Peyer's patch (tissue), 4 donors: Measurements from ENCODE around the gene SLC35F4. TPM values are rescaled to one million over a fixed set of nuclear protein-coding genes. Genes with fewer than 3 reads are reported as not detected.
"Not testable (repeated sequence)": the region's sequence is repeated elsewhere in the genome, so short reads cannot be mapped to it uniquely, and the experiment has no call there.

Source experiments
- DNase-seq, 3 donors: peaks; one replicate each; pipeline ENCODE4 v3.0.0-alpha.2; 2017 to 2019
- H3K27ac ChIP-seq, 4 donors: fragments of 200-600 bp; sonication (generic); one replicate each; pipeline ENCODE4 v1.5.1; 2016 to 2019
- H3K27me3 ChIP-seq, 2 donors: fragments of 200-600 bp; sonication (generic); one replicate each; pipeline ENCODE4 v1.5.1; 2019
- H3K36me3 ChIP-seq, 3 donors: fragments of 200-600 bp; sonication (generic); one replicate each; pipeline ENCODE4 v1.5.1; 2016 to 2019
- H3K4me1 ChIP-seq, 4 donors: fragments of 200-600 bp; sonication (generic); one replicate each; pipeline ENCODE4 v1.5.1; 2016 to 2019
- H3K4me3 ChIP-seq, 4 donors: fragments of 200-600 bp; sonication (generic); 1 replicate in 3 of 4; 2 replicates in 1 of 4; pipeline ENCODE4 v1.5.1; 2016 to 2019; ENCODE audit warnings: mild to moderate bottlenecking in 1 of 4
- H3K9me3 ChIP-seq, 4 donors: fragments of 200-600 bp; sonication (generic); one replicate each; pipeline ENCODE4 v1.5.1; 2016 to 2019; ENCODE audit warnings: mild to moderate bottlenecking in 1 of 4
- CTCF ChIP-seq, 6 experiments: fragments of 450-650 bp in 4 of 6; fragments of 200-600 bp in 2 of 6; sonication (generic) in 1 of 6; IDR thresholded peaks; one replicate each; pipeline ENCODE4 v1.5.1; 2017 to 2019; ENCODE audit warnings: antibody characterized with exemption in 6 of 6, mild to moderate bottlenecking in 3 of 6, moderate library complexity in 1 of 6
- POLR2A ChIP-seq, 2 donors: fragments of 450-650 bp; IDR thresholded peaks; one replicate each; pipeline ENCODE4 v1.5.1; 2017; ENCODE audit warnings: antibody characterized with exemption in 2 of 2, mild to moderate bottlenecking in 2 of 2, moderate library complexity in 2 of 2
- total RNA-seq, 4 donors: library from RNA; depleted of rRNA; stranded (reverse); fragments of >200 nt; gene quantifications; one replicate each; pipeline ENCODE4 v1.1.0, GENCODE V29; 2016

The SLC35F4 gene
- total RNA-seq, 4 donors from 2014 or later = not detected

- Histone ChIP-seq H3K27ac (no peak overlapping the region), H3K4me3 (no peak overlapping the region), H3K27me3 (no peaks in the 10 kb centered on the region), H3K4me1 (no peaks in the 10 kb centered on the region), H3K9me3 (no peaks in the 10 kb centered on the region), H3K36me3 (no peaks in the 10 kb centered on the region)
- no peak for DNase-seq
- TF ChIP-seq CTCF (IDR thresholded peaks at IDR 0.05) = no peak
- TF ChIP-seq POLR2A (IDR thresholded peaks at IDR 0.05) = no peak
These were observed 110.8 kb downstream of the SLC35F4 start for GRCh38 chr14:57755018-57755521.

- no peak for DNase-seq
- Histone ChIP-seq H3K9me3 (no peaks in the 10 kb centered on the region), H3K4me3 (no peak overlapping the region), H3K4me1 (no peaks in the 10 kb centered on the region), H3K36me3 (no peaks in the 10 kb centered on the region), H3K27me3 (no peaks in the 10 kb centered on the region), H3K27ac (no peak overlapping the region)
- TF ChIP-seq POLR2A (IDR thresholded peaks at IDR 0.05) = no peak
- no peak for TF ChIP-seq CTCF (IDR thresholded peaks at IDR 0.05)
These were observed 111.4 kb downstream of the SLC35F4 start for GRCh38 chr14:57754527-57754926.

GRCh38 chr14:57753821-57754220 lies 112.1 kb downstream of the SLC35F4 start:
- no peak for DNase-seq
- Histone ChIP-seq H3K27me3 (no peaks in the 10 kb centered on the region), H3K4me3 (no peak overlapping the region), H3K9me3 (no peaks in the 10 kb centered on the region), H3K4me1 (no peaks in the 10 kb centered on the region), H3K27ac (no peak overlapping the region), H3K36me3 (no peaks in the 10 kb centered on the region)
- TF ChIP-seq CTCF (IDR thresholded peaks at IDR 0.05) = no peak
- TF ChIP-seq POLR2A (IDR thresholded peaks at IDR 0.05) = no peak

- H3K36me3 ChIP-seq, DNase-seq, H3K27me3 ChIP-seq, H3K4me3 ChIP-seq, H3K4me1 ChIP-seq, H3K27ac ChIP-seq, H3K9me3 ChIP-seq: not testable (repeated sequence)
These were observed 113.7 kb downstream of the SLC35F4 start for GRCh38 chr14:57752142-57752695.

GRCh38 chr14:57751400-57751799 lies 114.5 kb downstream of the SLC35F4 start:
- TF ChIP-seq CTCF (IDR thresholded peaks at IDR 0.05) = no peak
- TF ChIP-seq POLR2A (IDR thresholded peaks at IDR 0.05) = no peak
- Histone ChIP-seq H3K9me3 (no peaks in the 10 kb centered on the region), H3K27ac (no peak overlapping the region), H3K36me3 (no peaks in the 10 kb centered on the region), H3K4me1 (no peaks in the 10 kb centered on the region), H3K4me3 (no peak overlapping the region), H3K27me3 (no peaks in the 10 kb centered on the region)
- DNase-seq = no peak

- no peak overlapping the region for H3K27ac ChIP-seq
- no peaks in the 10 kb centered on the region for H3K4me1 ChIP-seq
- H3K9me3 ChIP-seq = no peaks in the 10 kb centered on the region
- no peak overlapping the region for H3K4me3 ChIP-seq
- TF ChIP-seq CTCF (IDR thresholded peaks at IDR 0.05) (no peak), POLR2A (IDR thresholded peaks at IDR 0.05) (no peak)
- no peaks in the 10 kb centered on the region for H3K36me3 ChIP-seq
- DNase-seq = no peak
- H3K27me3 ChIP-seq = no peaks in the 10 kb centered on the region
These were observed 116.6 kb downstream of the SLC35F4 start for GRCh38 chr14:57749267-57749666.
